IMR-90 (cell line): Measurements from ENCODE around the gene GSPT2. TPM values are rescaled to one million over a fixed set of nuclear protein-coding genes. Genes with fewer than 3 reads are reported as not detected.

Source experiments
- ATAC-seq: fragments of 200-7000 bp; cut with Tn5 transposase; 2 replicates; pipeline ENCODE4 v1.9.1; 2020; ENCODE audit warnings: low read depth, mild to moderate bottlenecking, moderate library complexity
- BruUV-seq: library from RNA; stranded (reverse); fragments of 400-500 nt; replicated peaks from 2 replicates; lab custom pipeline; 2021; lab: Mats Ljungman, UMichigan
- CTCF ChIA-PET: fragments of 300-600 bp; formaldehyde crosslinking; extraction: SDS; loops from one replicate; lab custom pipeline; 2021; ENCODE audit warnings: antibody characterized with exemption; lab: Yijun Ruan, JAX
- POLR2A ChIA-PET: fragments of 300-600 bp; sonication (Branson Sonifier 250); formaldehyde crosslinking; loops from one replicate; lab custom pipeline; 2022; ENCODE audit warnings: antibody characterized with exemption; ENCODE audit not compliant: unreplicated experiment; lab: Charles Lee
- DNase-seq: peaks from one replicate; pipeline ENCODE4 v3.0.0; 2013
- H2AFZ ChIP-seq: replicated peaks from 2 replicates; pipeline ENCODE3; 2013; ENCODE audit warnings: low read length, mild to moderate bottlenecking; ENCODE audit not compliant: poor library complexity
- H2AK5ac ChIP-seq: 2 replicates; pipeline ENCODE4 v1.6.1; 2013; ENCODE audit warnings: low read depth, low read length, inconsistent platforms
- H2AK9ac ChIP-seq: replicated peaks from 2 replicates; pipeline ENCODE3; 2013; ENCODE audit warnings: mild to moderate bottlenecking, low read depth, low read length, moderate library complexity; ENCODE audit not compliant: poor library complexity
- H2BK120ac ChIP-seq: 2 replicates; pipeline ENCODE4 v1.6.1; 2013; ENCODE audit warnings: low read depth, low read length, inconsistent platforms
- H2BK15ac ChIP-seq: 3 replicates; pipeline ENCODE4 v1.6.1; 2013; ENCODE audit warnings: low read depth, low read length, inconsistent platforms
- H2BK20ac ChIP-seq: 2 replicates; pipeline ENCODE4 v1.6.1; 2013; ENCODE audit warnings: low read depth, mild to moderate bottlenecking, inconsistent platforms, low read length, moderate library complexity
- H2BK5ac ChIP-seq: 2 replicates; pipeline ENCODE4 v1.6.1; 2013; ENCODE audit warnings: mild to moderate bottlenecking, low read depth, low read length, inconsistent platforms; ENCODE audit not compliant: poor library complexity, severe bottlenecking
- H3K14ac ChIP-seq: replicated peaks from 2 replicates; pipeline ENCODE4 v1.6.1; 2013; ENCODE audit warnings: low read depth, low read length, inconsistent platforms
- H3K18ac ChIP-seq: 2 replicates; pipeline ENCODE4 v1.6.1; 2013; ENCODE audit warnings: low read depth, low read length, control low read depth
- H3K23ac ChIP-seq: 2 replicates; pipeline ENCODE4 v1.6.1; 2013; ENCODE audit warnings: low read depth, low read length, inconsistent platforms
- H3K27ac ChIP-seq: 2 replicates; pipeline ENCODE4 v1.5.1; 2013; ENCODE audit warnings: mild to moderate bottlenecking, control low read depth, low read length; ENCODE audit not compliant: insufficient read depth
- H3K27me3 ChIP-seq: 2 replicates; pipeline ENCODE4 v1.6.1; 2013; ENCODE audit warnings: low read length; ENCODE audit not compliant: control insufficient read depth, insufficient read depth
- H3K36me3 ChIP-seq: 2 replicates; pipeline ENCODE4 v1.6.1; 2013; ENCODE audit warnings: low read length, mixed read lengths; ENCODE audit not compliant: control insufficient read depth, insufficient read depth
- H3K4ac ChIP-seq: 2 replicates; pipeline ENCODE4 v1.6.1; 2013; ENCODE audit warnings: low read depth, low read length, inconsistent platforms
- H3K4me1 ChIP-seq: 2 replicates; pipeline ENCODE4 v1.6.1; 2013; ENCODE audit warnings: low read length, mixed read lengths; ENCODE audit not compliant: control insufficient read depth, insufficient read depth
- H3K4me2 ChIP-seq: 2 replicates; pipeline ENCODE4 v1.6.1; 2013; ENCODE audit warnings: low read depth, mild to moderate bottlenecking, control low read depth, low read length, moderate library complexity
- H3K4me3 ChIP-seq: 2 replicates; pipeline ENCODE4 v1.5.1; 2013; ENCODE audit warnings: low read depth, mild to moderate bottlenecking, control low read depth, low read length, moderate library complexity; ENCODE audit not compliant: insufficient read depth
- H3K56ac ChIP-seq: 2 replicates; pipeline ENCODE4 v1.6.1; 2013; ENCODE audit warnings: low read length, inconsistent platforms; ENCODE audit not compliant: insufficient read depth; ENCODE audit errors: extremely low read depth
- H3K79me1 ChIP-seq, 2 experiments: 2 replicates each; pipeline ENCODE4 v1.6.1; 2013; ENCODE audit warnings: low read length in 2 of 2, inconsistent platforms in 1 of 2, low read depth in 1 of 2
- H3K9ac ChIP-seq: 2 replicates; pipeline ENCODE4 v1.6.1; 2013; ENCODE audit warnings: low read depth, low read length, control low read depth
- H3K9me1 ChIP-seq: 2 replicates; pipeline ENCODE4 v1.6.1; 2013; ENCODE audit warnings: low read length, inconsistent platforms; ENCODE audit not compliant: insufficient read depth
- H3K9me3 ChIP-seq: 2 replicates; pipeline ENCODE4 v1.6.1; 2013; ENCODE audit warnings: low read length; ENCODE audit not compliant: control insufficient read depth, insufficient read depth
- H4K20me1 ChIP-seq: 2 replicates; pipeline ENCODE4 v1.6.1; 2013; ENCODE audit warnings: low read length, inconsistent platforms; ENCODE audit not compliant: insufficient read depth
- H4K5ac ChIP-seq: 2 replicates; pipeline ENCODE4 v1.6.1; 2013; ENCODE audit warnings: mild to moderate bottlenecking, low read depth, low read length, control low read depth
- H4K8ac ChIP-seq, 2 experiments: 2 replicates each; pipeline ENCODE4 v1.6.1; 2013; ENCODE audit warnings: low read depth in 2 of 2, low read length in 2 of 2, control low read depth in 1 of 2, inconsistent platforms in 1 of 2
- H4K91ac ChIP-seq: 2 replicates; pipeline ENCODE4 v1.6.1; 2013; ENCODE audit warnings: low read depth, low read length, inconsistent platforms; ENCODE audit not compliant: insufficient read depth
- BHLHE40 ChIP-seq: fragments of 150-350 bp; IDR thresholded peaks from 2 replicates; pipeline ENCODE4 v1.6.1; 2016; ENCODE audit warnings: mild to moderate bottlenecking, low read depth, low read length
- CEBPB ChIP-seq: IDR thresholded peaks from 2 replicates; pipeline ENCODE4 v1.6.1; 2012; ENCODE audit warnings: low read depth, low read length, improper control_type of control experiment
- CHD1 ChIP-seq: IDR thresholded peaks from 2 replicates; pipeline ENCODE4 v1.6.1; 2012; ENCODE audit warnings: low read depth, low read length, improper control_type of control experiment
- CTCF ChIP-seq: conservative IDR thresholded peaks from 2 replicates; pipeline ENCODE4 v1.5.1; 2012; ENCODE audit warnings: mild to moderate bottlenecking, low read depth, low read length, improper control_type of control experiment
- ELK1 ChIP-seq: fragments of 150-350 bp; IDR thresholded peaks from 2 replicates; pipeline ENCODE4 v1.6.1; 2016; ENCODE audit warnings: low read depth, mild to moderate bottlenecking, low read length, moderate library complexity, borderline replicate concordance
- FOS ChIP-seq: fragments of 150-350 bp; IDR thresholded peaks from 2 replicates; pipeline ENCODE4 v1.6.1; 2016; ENCODE audit warnings: low read depth, low read length
- MAFK ChIP-seq: IDR thresholded peaks from 2 replicates; pipeline ENCODE4 v1.6.1; 2012; ENCODE audit warnings: low read depth, low read length, improper control_type of control experiment
- MAZ ChIP-seq: IDR thresholded peaks from 2 replicates; pipeline ENCODE4 v1.6.1; 2012; ENCODE audit warnings: low read depth, mild to moderate bottlenecking, low read length, improper control_type of control experiment, moderate library complexity, borderline replicate concordance
- MXI1 ChIP-seq: IDR thresholded peaks from 2 replicates; pipeline ENCODE4 v1.6.1; 2012; ENCODE audit warnings: low read depth, mild to moderate bottlenecking, low read length, moderate library complexity, borderline replicate concordance
- NFE2L2 ChIP-seq: fragments of 150-350 bp; IDR thresholded peaks from 2 replicates; pipeline ENCODE4 v1.6.1; 2016; ENCODE audit warnings: low read depth, mild to moderate bottlenecking, low read length
- POLR2A ChIP-seq: IDR thresholded peaks from 2 replicates; pipeline ENCODE4 v1.6.1; 2012; ENCODE audit warnings: mild to moderate bottlenecking, low read depth, low read length
- RAD21 ChIP-seq: IDR thresholded peaks from 2 replicates; pipeline ENCODE4 v1.6.1; 2012; ENCODE audit warnings: low read length, improper control_type of control experiment
- RCOR1 ChIP-seq: IDR thresholded peaks from 2 replicates; pipeline ENCODE4 v1.6.1; 2012; ENCODE audit warnings: mild to moderate bottlenecking, low read length, improper control_type of control experiment; ENCODE audit not compliant: insufficient replicate concordance
- RFX5 ChIP-seq: IDR thresholded peaks from 2 replicates; pipeline ENCODE4 v1.8.0; 2012; ENCODE audit warnings: low read depth, mild to moderate bottlenecking, low read length, moderate library complexity
- SMC3 ChIP-seq: fragments of 150-350 bp; IDR thresholded peaks from 2 replicates; pipeline ENCODE4 v1.6.1; 2016; ENCODE audit warnings: low read depth, mild to moderate bottlenecking, antibody characterized with exemption, low read length, moderate library complexity
- USF2 ChIP-seq: fragments of 150-350 bp; IDR thresholded peaks from 2 replicates; pipeline ENCODE4 v1.6.1; 2017; ENCODE audit warnings: mild to moderate bottlenecking, antibody characterized with exemption, low read length, low read depth
- WGBS, 2 experiments: methylation state at CpG; one replicate each; pipeline versions ENCODE4 v1.1.5 to v1.1.7; 2013; ENCODE audit warnings: missing lambda C conversion rate in 2 of 2; ENCODE audit not compliant: insufficient read length in 1 of 2; ENCODE audit errors: extremely low coverage in 2 of 2; 5-methylcytosine and 5-hydroxymethylcytosine counted together
- dilution Hi-C: fragments of 300-500 bp; cut with HindIII; formaldehyde crosslinking; loops from one replicate; pipeline ENCODE4 v1.14.3; 2018; ENCODE audit warnings: low sequenced_read_pairs; ENCODE audit not compliant: unreplicated experiment
- in situ Hi-C: fragments of 300-500 bp; cut with MboI; formaldehyde crosslinking; loops from 3 replicates; pipeline ENCODE4 v1.14.3; 2019; ENCODE audit warnings: low sequenced_read_pairs, inconsistent platforms, mixed read lengths
- intact Hi-C: fragments of 100-400 bp; cut with micrococcal nuclease; formaldehyde crosslinking; loops from 2 replicates; pipeline ENCODE4 v1.10.0; 2022
- polyA plus RNA-seq, 3 experiments: library from polyadenylated mRNA; depleted of rRNA; stranded (reverse); fragments of >200 nt; gene quantifications; 2 replicates each; pipeline ENCODE4 v1.2.3, GENCODE V29; 2012; ENCODE audit warnings: low replicate concordance in 1 of 3
- total RNA-seq: library from RNA; depleted of rRNA; stranded (reverse); fragments of >200 nt; gene quantifications from 2 replicates; pipeline ENCODE4 v1.2.3, GENCODE V29; 2012

Gene GSPT2
- total and polyA plus RNA-seq, 2 of the 4 experiments (the other 2 are of a cell fraction), result 5.4 to 5.9 TPM

- no peak overlapping the region for H3K4ac ChIP-seq
- no peak overlapping the region for H2BK5ac ChIP-seq
- in situ Hi-C loops (no loop called here), dilution Hi-C loops (no loop called here), intact Hi-C loops (no loop called here)
- no peak overlapping the region for H4K91ac ChIP-seq
- H3K27ac ChIP-seq, result no peak overlapping the region
- no peaks in the 10 kb centered on the region for H3K4me1 ChIP-seq
- H3K79me1 ChIP-seq, result no peaks in the 10 kb centered on the region
- no peaks in the 10 kb centered on the region for H3K9me1 ChIP-seq
- H3K14ac ChIP-seq, result no peak overlapping the region
- no TSS peak for BruUV-seq
- H3K9ac ChIP-seq, result no peak overlapping the region
- H2AFZ ChIP-seq, result no peak overlapping the region
- H3K23ac ChIP-seq, result no peak overlapping the region
- ChIA-PET POLR2A (no interaction called here), CTCF (no interaction called here)
- no peak overlapping the region for H2BK15ac ChIP-seq
- H4K20me1 ChIP-seq, result no peaks in the 10 kb centered on the region
- H3K56ac ChIP-seq, result no peak overlapping the region
- H3K9me3 ChIP-seq, result no peaks in the 10 kb centered on the region; the same call in 1 of the 2 replicates
- DNase-seq, result no peak
- H4K8ac ChIP-seq, result no peak overlapping the region
- H3K27me3 ChIP-seq, result peaks cover 4% of the 10 kb centered on the region
- no peak for ATAC-seq
- no peak overlapping the region for H4K5ac ChIP-seq
- no peaks in the 10 kb centered on the region for H3K36me3 ChIP-seq
- no CpG with 5 or more reads among the region's 4 CpGs for WGBS, 2 experiments
- H3K18ac ChIP-seq, result no peak overlapping the region
- no peak for TF ChIP-seq USF2
- no peak for TF ChIP-seq MXI1
- no peak for TF ChIP-seq CTCF
- TF ChIP-seq MAFK, result no peak
- TF ChIP-seq BHLHE40, result no peak
- TF ChIP-seq POLR2A, result no peak
- no peak for TF ChIP-seq NFE2L2
- no peak for TF ChIP-seq ELK1
- TF ChIP-seq SMC3, result no peak
- no peak for TF ChIP-seq RFX5
- TF ChIP-seq MAZ, result no peak
- TF ChIP-seq RCOR1, result no peak
- no peak for TF ChIP-seq CHD1
- no peak for TF ChIP-seq FOS
- TF ChIP-seq RAD21, result no peak
- no peak for TF ChIP-seq CEBPB
- no peak overlapping the region for H2BK120ac ChIP-seq
- no peak overlapping the region for H2AK9ac ChIP-seq
- H3K4me2 ChIP-seq, result no peak overlapping the region
- no peak overlapping the region for H2BK20ac ChIP-seq
- H2AK5ac ChIP-seq, result no peak overlapping the region
- no peak overlapping the region for H3K4me3 ChIP-seq
These were observed 17.4 kb downstream of the GSPT2 start for GRCh38 chrX:51760657-51761056.
